COLO829 (cell line): ENCODE data around the gene POLN.
A peak's percentile ranks its signal among the peaks of the same experiment; 100 is the strongest.

Source experiments
- DNase-seq: peaks from one replicate; pipeline ENCODE4 v3.0.0; 2012; ENCODE audit warnings: low spot score

The POLN gene

DNA sequence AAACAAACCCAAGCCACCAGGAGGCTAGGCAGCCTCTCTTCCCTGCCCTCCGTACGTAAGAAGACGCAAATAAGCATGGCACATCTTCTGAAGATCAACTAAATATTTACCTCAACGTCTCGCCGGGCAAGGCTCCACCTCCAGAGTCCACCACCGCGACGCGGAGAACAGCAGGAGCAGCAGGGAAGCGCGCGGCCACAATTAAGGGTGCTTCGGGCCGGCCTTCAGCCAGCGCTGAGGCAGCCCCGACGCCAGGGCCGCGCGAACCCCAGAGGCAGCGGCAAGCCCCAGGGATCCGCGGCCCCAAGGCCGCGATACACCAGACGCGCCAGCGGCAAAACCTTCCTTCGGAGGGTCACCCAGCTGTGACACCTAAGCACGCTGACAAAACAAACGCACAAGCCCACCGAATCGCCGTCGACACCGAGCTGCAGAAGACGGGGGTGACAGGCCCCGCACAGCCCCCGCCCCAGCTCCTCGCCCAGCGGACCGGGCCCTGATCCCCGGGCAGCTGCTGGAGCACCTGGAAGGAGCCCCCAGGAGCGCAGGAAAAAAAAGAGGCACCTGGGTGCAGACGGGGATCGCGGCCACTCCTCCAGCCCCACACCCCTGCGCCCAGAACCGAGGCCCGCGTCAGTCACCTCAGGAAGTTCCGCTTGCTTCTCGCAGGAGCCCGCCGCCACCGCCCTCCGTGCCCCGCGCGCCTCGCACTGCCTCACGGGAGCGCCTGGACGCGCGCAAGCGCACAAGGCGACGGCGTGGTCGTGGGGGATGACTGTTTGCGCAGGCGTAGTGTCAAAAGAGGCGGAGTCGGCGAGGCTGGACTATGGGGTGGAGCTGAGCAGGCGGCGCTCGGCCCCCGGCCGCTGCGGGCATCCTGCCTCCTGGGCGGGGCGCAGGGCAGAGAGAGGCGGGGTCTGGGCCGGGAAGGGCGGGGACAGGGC, at the start of gene POLN, which contains the start of gene HAUS3:
TSS of gene POLN (minus strand) at position 712 of the 944 bp plus-strand sequence. CDS start 12,890 bp downstream, outside the sequence.
TSS of gene HAUS3 (minus strand) at position 712 of the 944 bp plus-strand sequence. CDS start 1,175 bp downstream, outside the sequence.
- peak; percentile 97 for DNase-seq

DNA sequence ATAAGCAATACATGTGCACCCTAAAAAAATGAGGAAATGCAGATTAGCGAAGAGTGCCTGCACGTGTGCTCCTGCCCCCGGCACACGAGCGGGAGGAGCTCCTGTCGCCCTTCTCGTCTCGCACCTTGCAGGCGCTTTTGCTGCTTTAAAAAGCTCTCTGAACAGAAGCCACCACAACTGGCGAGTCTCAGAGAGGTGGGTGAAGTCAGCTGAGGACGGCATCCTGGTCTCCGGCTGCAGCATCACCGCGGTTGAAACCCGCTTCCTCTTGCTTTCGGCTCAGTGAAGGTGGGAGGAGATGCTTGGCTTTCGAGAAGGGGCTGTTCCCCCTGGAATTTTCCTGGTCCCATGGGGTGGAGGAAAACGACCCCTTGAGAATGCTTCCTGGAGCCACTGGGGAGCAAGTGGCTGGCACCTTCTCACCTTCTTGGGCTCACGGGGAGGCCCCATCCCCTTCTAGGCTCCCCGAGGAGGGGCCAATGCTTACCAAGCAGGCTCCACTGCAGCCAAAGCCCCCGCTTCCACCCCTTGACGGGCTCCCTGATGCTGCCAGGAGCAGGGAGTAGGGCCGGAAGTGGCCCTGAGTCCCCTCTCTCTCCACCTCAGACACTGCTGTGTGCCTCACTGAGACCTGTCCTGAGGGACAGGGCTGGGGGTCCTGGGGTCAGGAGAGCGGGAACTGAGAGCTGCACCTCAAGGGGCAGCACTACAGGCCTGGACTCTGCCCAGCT, 49.2 kb upstream of the POLN start:
- no peak for DNase-seq

DNA sequence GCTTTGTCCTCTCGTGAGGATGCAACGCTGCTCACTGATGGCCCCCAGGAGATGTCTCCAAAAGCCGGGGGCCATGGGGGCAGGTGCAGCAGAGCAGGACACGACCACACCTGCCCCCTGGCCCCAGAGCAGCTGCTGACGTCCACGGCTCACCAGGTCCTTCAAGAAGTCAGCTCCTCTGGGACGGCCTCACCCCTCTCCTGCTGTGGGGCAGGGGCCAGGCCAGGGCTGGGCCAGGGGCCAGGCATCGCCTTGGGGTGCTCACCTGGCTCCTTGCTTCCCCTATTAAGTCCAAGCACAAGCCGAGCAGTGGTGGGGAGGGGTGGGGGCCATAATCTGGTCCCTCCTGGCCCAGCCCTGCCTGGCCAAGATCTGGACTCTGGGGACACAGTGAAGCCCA, 48.6 kb upstream of the POLN start:
- no peak for DNase-seq

DNA sequence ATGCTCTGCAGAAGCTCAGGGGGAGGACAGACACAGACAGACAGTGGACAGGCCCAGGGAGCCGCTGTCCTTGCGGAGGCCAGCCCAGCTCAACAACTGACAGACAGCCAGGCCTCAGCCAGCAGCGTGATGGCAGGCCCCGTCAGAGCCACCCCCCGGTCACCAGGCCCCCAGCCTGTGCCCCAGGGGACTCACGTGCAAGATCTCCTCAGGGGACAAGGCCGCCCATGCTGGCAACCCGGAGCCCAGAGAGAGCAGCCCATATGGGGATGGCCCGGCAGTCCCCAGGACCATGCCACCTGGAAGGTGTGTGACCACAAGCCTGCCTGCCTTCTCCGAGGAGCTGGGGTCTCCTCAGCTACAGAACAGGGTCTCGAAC, 48.0 kb upstream of the POLN start:
- DNase-seq: no peak

DNA sequence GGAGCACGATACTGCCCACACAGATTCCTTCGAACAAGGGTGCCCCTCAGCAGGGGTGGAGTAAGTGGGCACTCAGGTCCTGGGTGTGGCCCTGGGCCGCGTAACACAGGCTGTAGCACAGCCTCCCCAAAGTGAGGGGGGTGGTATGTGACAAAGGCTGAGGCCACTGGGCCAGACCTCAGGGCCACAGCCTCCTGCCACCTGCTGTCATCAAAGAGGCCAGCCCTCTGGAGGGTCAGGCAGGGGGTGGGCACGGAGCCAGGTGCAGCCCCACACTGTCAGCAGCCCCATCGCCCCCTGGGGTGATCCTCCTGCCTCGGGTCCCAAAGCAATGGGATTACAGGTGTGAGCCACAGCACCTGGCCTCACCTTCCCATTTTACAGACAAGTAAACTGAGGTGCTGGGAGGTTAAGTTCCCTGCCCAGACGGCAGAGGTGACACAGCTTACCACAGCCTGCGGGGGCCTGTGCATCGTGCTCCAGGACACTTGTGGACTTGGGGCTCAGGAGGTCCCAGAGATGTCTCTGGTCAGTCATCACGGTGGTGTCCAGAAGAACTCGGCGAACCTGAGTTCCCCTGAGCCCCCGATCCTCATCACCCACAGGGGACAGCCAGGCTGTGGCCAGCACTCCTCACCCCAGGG, 47.5 kb upstream of the POLN start:
- no peak for DNase-seq

DNA sequence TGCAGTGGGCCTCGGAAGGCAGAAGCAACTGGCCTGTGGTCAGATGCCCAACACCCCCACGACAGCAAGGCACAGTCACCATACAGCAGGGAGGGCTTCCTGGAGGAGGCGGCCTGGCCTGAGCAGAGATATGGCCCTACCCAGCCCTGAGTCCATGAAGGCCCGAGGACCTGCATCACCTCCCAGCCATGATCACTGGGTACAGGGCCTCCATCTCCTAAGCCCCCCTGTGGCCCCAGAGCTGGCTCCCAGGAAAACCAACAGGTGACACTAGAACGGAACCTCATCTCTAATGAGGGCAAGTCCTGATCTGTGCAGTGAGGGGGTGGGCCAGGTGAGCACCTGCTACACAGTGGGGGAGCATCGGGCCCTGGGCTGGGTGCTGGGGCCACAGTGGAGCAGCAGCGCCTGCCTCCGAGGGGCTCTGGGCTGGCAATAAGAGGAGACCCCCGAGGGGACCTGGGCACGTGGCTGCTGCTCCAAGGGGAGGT, 46.2 kb upstream of the POLN start:
- no peak for DNase-seq

DNA sequence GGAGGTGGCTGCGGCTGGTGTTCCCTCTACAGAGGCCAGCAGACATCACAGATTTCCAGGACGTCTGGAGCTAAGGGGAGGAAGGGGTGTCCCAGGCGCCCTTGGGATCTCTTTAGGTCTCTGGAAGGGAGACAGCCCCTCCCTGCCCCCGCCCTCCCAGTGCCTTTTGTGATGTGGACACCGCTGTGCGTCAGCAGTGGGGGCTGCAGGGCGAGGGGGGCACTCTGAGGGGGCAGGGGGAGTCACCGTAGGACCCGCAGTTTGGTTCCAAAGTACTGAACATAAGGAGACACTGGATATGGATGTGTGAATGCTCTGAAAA, 45.6 kb upstream of the POLN start:
- no peak for DNase-seq

DNA sequence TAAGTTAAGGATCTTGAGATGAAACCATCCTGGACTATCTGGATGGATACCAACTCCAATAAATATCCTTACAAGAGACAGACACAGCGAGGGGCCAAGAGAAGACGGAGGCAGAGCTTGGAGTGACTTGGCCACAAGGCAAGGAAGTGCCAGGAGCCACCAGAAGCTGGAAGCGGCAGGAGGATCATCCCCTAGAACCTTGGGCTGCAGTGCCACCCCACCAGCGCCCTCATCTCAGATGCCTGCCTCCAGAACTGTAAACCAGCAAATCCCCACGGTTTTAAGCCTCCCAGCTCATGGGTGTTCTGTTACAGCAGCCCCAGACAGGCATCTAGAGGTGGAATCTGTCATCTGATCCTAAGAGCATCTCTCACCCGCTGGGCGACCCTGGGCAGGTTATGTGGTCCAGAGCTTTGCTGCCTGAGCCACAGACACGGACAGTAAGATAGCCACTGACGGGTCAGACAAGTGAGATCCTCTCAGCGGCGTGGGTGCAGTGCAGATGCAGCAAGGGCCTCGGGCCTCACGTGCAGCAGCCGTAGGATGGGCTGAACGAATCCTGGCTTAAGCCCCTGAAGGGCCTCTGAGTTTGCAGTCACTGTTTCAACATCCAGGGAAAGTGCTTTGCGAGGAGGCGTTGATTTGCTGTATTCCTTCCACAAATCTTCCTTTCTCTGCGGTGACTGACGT, 45.1 kb upstream of the POLN start:
- DNase-seq: no peak

DNA sequence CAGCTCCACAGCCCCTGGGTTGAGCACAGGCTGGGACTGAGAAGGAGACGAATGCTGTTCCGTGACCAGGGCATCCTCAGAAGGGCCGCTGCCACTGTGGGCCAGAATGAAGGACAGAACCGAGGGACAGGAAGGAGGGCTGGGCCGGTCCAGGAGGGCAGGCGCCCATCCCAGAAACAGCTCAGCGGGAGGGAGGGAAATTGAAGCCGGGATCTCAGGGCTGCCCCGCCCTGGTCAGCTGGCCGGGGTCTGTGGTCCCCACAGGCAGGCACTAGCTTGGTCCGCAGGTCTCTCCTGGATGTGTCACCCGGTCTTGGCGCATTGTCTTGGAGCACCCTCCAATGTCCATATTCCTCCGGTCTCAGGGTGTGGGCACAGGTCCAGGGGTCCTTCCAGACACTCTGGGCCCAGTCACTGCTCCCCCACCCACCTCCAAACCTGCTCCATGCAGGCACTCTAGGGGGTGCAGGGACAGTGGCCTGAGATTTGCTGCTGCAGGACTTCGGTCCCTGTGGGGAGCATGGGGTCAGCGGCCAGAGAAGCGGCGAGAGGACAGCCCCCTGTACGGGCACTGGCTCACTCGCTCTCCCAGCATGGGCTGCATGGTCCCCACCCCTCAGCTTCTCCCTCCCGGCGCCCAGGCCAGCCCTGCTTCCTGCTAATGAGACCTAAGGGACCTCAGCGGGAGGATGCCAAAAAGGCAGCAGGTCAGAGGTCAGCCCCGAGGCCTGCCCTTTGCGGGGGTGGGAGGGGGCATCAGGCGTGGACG, 43.9 kb upstream of the POLN start:
- no peak for DNase-seq

DNA sequence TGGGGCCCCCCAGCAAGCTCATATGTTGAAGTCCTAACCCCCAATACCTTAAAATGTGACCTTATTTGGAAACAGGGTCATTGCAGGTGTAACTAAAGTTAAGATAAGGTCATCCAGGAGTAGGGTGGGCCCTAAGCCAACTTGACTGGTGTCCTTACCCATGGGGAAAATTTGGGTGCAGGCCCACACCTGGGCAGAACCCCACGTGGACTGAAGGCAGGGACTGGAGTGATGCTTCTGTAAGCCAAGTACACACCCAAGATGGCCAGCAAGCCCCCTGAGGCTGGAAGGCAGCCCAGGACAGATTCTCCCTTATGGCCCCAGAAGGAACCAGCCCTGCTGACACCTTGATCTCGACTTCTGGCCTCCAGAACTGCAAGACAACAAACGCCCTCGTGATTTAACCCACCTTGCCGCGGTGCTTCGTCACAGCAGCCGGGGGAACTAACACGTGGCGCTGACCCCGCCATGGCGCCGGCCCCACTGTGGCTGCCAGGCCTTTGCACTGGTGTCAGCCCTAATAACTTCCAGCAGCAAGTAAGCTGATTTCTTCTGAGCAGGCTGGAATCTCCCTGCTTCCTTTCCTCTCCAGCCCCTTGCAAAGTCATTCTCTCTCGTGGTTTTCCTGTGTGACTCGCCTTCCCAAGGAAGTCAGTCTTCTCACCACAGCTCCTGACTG, 43.2 kb upstream of the POLN start:
- DNase-seq: no peak

DNA sequence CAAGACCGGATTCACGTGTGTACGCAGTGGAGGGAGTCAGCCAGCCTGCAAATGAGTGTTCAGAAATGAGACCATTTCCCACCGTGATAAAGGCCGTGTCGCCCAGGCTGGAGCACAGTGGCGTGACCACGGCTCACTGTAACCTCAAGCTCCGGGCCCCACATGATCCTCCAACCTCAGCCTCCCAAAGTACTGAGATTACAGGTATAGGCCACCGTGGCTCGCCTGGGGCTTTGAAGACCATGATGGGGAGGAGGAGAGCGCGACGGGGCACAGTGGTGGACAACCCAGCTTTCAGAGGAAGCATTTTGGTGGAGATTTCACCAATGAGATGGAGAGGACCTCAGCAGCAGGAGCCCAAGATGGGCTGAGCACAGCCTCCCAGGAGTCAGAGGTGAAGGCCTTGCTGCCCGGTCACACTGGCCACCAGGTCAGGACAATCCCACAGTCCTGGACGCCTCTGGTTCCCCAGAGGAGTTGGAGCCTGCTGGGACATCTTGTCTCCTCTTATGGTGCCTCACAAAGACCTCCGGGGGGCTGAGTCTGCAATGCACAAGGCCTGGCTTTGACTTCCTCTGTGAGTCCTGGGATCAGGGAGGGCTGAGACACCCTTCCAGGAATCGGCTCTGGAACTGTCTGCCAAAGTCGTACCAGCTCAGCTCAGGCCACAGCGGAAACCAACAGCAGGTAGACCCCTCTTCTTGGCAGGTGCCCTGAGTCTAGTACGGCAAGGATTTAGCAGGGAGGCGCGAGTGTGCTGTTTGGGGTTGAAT, 42.4 kb upstream of the POLN start:
- no peak for DNase-seq

DNA sequence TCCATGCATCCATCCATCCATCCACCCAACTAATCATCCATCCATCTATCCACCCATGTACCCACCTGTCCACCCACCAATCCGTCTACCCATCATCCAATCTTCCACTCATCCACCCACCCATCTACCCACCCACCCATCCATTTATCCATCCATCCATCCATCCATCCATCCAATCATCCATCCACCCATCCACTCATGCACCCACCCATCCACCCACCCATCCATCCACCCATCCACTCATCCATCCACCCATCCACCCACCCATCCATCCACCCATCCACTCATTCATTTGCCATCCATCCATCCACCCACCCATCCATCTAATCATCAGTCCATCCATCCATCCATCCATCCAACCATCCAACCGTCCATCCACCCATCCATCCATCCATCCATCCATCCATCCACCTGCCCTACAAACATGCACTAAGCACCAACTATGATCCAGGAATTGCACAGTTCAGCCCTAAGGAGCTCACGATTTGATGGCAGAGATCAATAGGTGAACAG, 41.3 kb upstream of the POLN start:
- no peak for DNase-seq

DNA sequence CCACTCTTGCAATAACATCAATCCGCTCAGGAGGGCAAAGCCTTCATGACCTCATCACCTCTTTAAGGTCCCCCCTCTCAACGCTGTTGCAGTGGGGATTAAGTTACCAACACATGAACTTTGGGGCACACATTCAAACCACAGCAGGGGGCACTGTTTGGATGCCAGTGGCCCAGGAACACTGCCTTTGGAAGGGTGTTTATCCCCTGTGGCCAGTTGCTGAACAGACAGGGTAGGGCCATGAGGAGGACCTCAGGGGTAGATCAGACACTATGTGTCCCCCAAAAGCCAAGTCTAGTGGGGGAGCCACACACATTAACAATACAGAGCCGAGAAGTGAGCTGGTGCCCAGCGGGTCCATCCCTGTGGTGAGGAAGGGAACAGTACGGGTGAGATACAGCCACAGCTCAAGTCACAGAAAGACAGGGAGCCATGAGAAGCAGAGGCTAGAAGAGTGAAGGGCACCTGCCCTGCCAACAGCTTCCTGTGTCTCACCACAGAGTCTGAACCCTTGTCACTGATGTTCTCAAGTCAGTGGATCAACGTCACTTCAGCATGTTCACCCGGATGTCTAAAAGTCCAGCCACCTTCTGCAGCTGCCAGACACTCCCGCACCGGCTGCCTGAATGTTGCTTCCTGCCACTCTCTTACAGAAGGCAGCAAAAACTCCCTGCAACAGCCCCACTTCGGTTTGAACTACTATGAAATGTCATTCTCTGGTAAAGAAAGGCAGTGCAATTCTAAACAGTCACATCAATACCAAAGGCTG, 39.8 kb upstream of the POLN start:
- DNase-seq: no peak

DNA sequence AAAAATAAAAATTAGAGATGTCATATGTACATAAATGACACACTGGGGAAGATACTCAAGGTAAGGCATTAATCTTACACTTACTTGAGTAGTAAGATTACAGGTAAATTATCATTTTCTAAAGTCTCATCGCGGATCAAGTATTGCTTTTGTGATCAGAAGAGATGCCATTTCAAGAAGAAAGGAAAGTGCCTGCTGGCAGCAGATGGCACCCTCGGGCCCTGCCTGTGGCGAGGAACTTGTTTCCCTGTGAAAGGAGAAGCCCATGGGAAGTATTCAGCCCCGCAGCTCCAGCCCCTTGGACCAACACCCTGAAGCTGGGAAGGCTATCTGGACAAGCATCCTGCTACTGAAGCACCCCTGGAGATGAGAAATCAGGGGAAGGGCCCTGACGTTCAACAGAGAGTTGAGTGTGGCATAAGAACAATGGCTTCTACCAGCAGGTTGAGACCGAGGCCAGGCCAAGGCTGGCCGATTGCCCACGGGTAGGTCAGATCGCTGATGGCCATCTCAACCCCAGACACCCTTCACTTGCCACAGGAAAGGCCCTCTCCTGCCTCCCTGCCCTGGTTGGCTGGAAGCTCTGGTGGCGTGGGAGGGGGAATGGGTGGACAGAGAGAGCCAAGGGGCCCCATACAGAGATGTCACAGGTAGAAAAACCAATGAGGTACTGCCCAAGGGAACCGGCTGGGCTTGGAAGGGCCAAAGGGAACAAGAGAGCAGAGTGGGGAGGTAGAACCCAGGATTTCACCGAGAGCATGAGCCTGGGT, 38.8 kb upstream of the POLN start:
- no peak for DNase-seq

DNA sequence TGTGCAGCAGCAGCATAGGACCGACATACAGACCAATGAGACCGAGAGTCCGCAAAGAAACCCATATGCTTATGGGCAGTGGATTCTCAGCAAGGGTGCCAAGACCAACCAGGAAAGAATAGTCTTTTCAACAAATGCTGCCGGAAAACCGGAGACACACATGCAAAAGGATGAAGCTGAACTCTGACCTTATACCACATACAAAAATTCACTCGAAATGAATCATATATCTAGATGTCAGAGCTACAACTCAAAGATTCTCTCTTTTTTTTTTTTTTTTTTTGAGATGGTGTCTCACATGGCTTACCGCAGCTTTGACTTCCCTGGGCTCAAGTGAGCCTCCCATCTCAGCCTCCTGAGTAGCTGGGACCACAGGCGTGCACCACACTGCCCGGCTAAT, 36.0 kb upstream of the POLN start:
- DNase-seq: no peak

DNA sequence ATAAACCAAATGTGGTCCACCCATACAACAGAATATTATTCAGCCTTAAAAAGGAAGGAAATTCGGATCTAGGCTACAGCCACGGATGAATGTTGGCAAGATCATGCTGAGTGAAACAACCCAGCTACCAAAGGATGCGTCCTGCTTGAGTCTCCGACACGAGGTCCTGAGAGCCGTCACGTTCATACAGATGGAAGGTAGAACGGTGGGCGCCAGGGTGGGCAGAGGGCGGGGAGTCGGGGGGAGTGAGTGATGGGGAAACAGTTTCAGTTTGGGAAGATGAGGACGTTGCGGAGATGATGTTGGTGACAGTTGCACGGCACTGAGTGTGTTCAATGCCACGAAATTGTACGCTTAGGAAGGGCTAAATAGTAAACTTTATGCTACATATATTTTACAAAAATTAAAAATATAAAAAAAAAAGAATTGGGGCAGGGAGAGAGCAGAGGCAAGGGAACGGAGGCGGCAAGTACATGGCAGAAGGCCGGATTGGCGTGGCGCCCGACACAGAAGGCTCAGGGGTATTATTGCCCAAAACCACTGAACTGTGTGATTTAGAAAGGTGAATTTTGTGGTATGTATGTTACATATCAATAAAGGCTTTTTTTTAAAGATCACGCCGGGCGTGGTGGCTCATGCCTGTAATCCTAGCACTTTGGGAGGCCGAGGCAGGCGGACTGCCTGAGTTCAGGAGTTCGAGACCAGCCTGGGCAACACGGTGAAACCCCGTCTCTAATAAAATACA, 34.8 kb upstream of the POLN start:
- DNase-seq: no peak

DNA sequence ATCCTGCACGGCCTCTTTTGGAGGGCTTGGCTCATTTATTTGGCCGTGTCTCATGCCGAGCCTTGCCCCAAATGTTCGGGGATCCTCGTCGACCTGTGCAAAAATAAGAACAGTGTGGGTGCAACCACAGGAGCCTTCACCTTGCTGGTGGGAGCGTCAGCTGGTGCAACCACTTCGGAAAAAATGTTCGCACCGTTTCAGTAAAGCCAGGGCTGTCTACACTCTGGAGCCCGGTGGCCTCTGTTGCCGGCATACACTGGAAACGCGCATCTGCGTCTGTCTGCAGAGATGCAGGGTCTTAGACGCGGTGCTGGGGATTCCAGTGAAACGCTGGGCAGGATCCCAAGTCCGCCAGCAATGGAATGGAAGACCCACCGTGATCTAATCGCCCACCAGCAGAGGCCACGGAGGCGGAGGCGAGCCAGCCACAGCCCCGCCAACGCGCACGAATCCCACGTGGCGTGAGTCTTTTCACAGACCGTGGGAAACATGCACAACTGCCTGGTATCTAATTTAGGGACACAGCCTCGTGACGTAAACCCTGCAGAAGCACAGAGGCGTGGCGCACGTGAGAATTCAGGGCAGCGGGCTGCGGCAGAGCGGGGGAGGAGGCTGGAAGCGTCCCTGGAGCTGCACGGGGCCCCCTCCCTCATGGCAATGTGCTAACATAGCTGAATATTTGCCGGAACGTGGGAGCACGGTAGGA, 33.8 kb upstream of the POLN start:
- no peak for DNase-seq
